NCI-H345 treated with DMSO at 0.1 percent for 48 hours (cell line): ENCODE results near the gene FXR2.

Experiments used
- DNase-seq: peaks from one replicate; lab custom pipeline; 2025; ENCODE audit not compliant: unreplicated experiment; lab: John Stamatoyannopoulos, UW

FXR2 gene

GRCh38 chr17:7589204-7589868, 25.4 kb downstream of the FXR2 start:
- DNase-seq: no peak

GRCh38 chr17:7588553-7589203, 26.0 kb downstream of the FXR2 start:
- no peak for DNase-seq

- DNase-seq: no peak
These were observed 27.1 kb downstream of the FXR2 start for GRCh38 chr17:7587420-7588151.

GRCh38 chr17:7586673-7587419, 27.9 kb downstream of the FXR2 start:
- no peak for DNase-seq

- DNase-seq: peak; percentile 86
These were observed 31.2 kb downstream of the FXR2 start, which contains the start of gene MPDU1 for GRCh38 chr17:7583253-7584109. MPDU1 (plus strand) TSS chr17:7583852; CDS start chr17:7583863, 11 bp downstream.

- no peak for DNase-seq
These were observed 32.1 kb downstream of the FXR2 start for GRCh38 chr17:7582396-7583252.

- no peak for DNase-seq
These were observed 33.8 kb downstream of the FXR2 start for GRCh38 chr17:7580604-7581575.

- DNase-seq: no peak
These were observed 34.7 kb downstream of the FXR2 start for GRCh38 chr17:7579834-7580603.

- no peak for DNase-seq
These were observed 35.5 kb downstream of the FXR2 start, which contains the start of gene CD68 for GRCh38 chr17:7579001-7579833. CD68 (plus strand) TSS chr17:7579638; CDS start chr17:7579678, 40 bp downstream.

GRCh38 chr17:7577327-7578199, 37.1 kb downstream of the FXR2 start:
- no peak for DNase-seq

- no peak for DNase-seq
These were observed 38.2 kb downstream of the FXR2 start for GRCh38 chr17:7576432-7576937.

GRCh38 chr17:7575959-7576358, 38.7 kb downstream of the FXR2 start:
- no peak for DNase-seq

GRCh38 chr17:7575481-7575883, 39.2 kb downstream of the FXR2 start:
- no peak for DNase-seq

- DNase-seq: no peak
These were observed 40.3 kb downstream of the FXR2 start for GRCh38 chr17:7574176-7574953.
